IMR-90 (cell line): ENCODE results near the gene SDK1. TPM values are rescaled to one million over a fixed set of nuclear protein-coding genes. Genes with fewer than 3 reads are reported as not detected.

Experiments used
- ATAC-seq: fragments of 200-7000 bp; cut with Tn5 transposase; 2 replicates; pipeline ENCODE4 v1.9.1; 2020; ENCODE audit warnings: low read depth, mild to moderate bottlenecking, moderate library complexity
- BruUV-seq: library from RNA; stranded (reverse); fragments of 400-500 nt; replicated peaks from 2 replicates; lab custom pipeline; 2021; lab: Mats Ljungman, UMichigan
- CTCF ChIA-PET: fragments of 300-600 bp; formaldehyde crosslinking; extraction: SDS; loops from one replicate; lab custom pipeline; 2021; ENCODE audit warnings: antibody characterized with exemption; lab: Yijun Ruan, JAX
- POLR2A ChIA-PET: fragments of 300-600 bp; sonication (Branson Sonifier 250); formaldehyde crosslinking; loops from one replicate; lab custom pipeline; 2022; ENCODE audit warnings: antibody characterized with exemption; ENCODE audit not compliant: unreplicated experiment; lab: Charles Lee
- DNase-seq: peaks from one replicate; pipeline ENCODE4 v3.0.0; 2013
- H2AFZ ChIP-seq: replicated peaks from 2 replicates; pipeline ENCODE3; 2013; ENCODE audit warnings: low read length, mild to moderate bottlenecking; ENCODE audit not compliant: poor library complexity
- H2AK5ac ChIP-seq: 2 replicates; pipeline ENCODE4 v1.6.1; 2013; ENCODE audit warnings: low read depth, low read length, inconsistent platforms
- H2AK9ac ChIP-seq: replicated peaks from 2 replicates; pipeline ENCODE3; 2013; ENCODE audit warnings: mild to moderate bottlenecking, low read depth, low read length, moderate library complexity; ENCODE audit not compliant: poor library complexity
- H2BK120ac ChIP-seq: 2 replicates; pipeline ENCODE4 v1.6.1; 2013; ENCODE audit warnings: low read depth, low read length, inconsistent platforms
- H2BK15ac ChIP-seq: 3 replicates; pipeline ENCODE4 v1.6.1; 2013; ENCODE audit warnings: low read depth, low read length, inconsistent platforms
- H2BK20ac ChIP-seq: 2 replicates; pipeline ENCODE4 v1.6.1; 2013; ENCODE audit warnings: low read depth, mild to moderate bottlenecking, inconsistent platforms, low read length, moderate library complexity
- H2BK5ac ChIP-seq: 2 replicates; pipeline ENCODE4 v1.6.1; 2013; ENCODE audit warnings: mild to moderate bottlenecking, low read depth, low read length, inconsistent platforms; ENCODE audit not compliant: poor library complexity, severe bottlenecking
- H3K14ac ChIP-seq: replicated peaks from 2 replicates; pipeline ENCODE4 v1.6.1; 2013; ENCODE audit warnings: low read depth, low read length, inconsistent platforms
- H3K18ac ChIP-seq: 2 replicates; pipeline ENCODE4 v1.6.1; 2013; ENCODE audit warnings: low read depth, low read length, control low read depth
- H3K23ac ChIP-seq: 2 replicates; pipeline ENCODE4 v1.6.1; 2013; ENCODE audit warnings: low read depth, low read length, inconsistent platforms
- H3K27ac ChIP-seq: 2 replicates; pipeline ENCODE4 v1.5.1; 2013; ENCODE audit warnings: mild to moderate bottlenecking, control low read depth, low read length; ENCODE audit not compliant: insufficient read depth
- H3K27me3 ChIP-seq: 2 replicates; pipeline ENCODE4 v1.6.1; 2013; ENCODE audit warnings: low read length; ENCODE audit not compliant: control insufficient read depth, insufficient read depth
- H3K36me3 ChIP-seq: 2 replicates; pipeline ENCODE4 v1.6.1; 2013; ENCODE audit warnings: low read length, mixed read lengths; ENCODE audit not compliant: control insufficient read depth, insufficient read depth
- H3K4ac ChIP-seq: 2 replicates; pipeline ENCODE4 v1.6.1; 2013; ENCODE audit warnings: low read depth, low read length, inconsistent platforms
- H3K4me1 ChIP-seq: 2 replicates; pipeline ENCODE4 v1.6.1; 2013; ENCODE audit warnings: low read length, mixed read lengths; ENCODE audit not compliant: control insufficient read depth, insufficient read depth
- H3K4me2 ChIP-seq: 2 replicates; pipeline ENCODE4 v1.6.1; 2013; ENCODE audit warnings: low read depth, mild to moderate bottlenecking, control low read depth, low read length, moderate library complexity
- H3K4me3 ChIP-seq: 2 replicates; pipeline ENCODE4 v1.5.1; 2013; ENCODE audit warnings: low read depth, mild to moderate bottlenecking, control low read depth, low read length, moderate library complexity; ENCODE audit not compliant: insufficient read depth
- H3K56ac ChIP-seq: 2 replicates; pipeline ENCODE4 v1.6.1; 2013; ENCODE audit warnings: low read length, inconsistent platforms; ENCODE audit not compliant: insufficient read depth; ENCODE audit errors: extremely low read depth
- H3K79me1 ChIP-seq, 2 experiments: 2 replicates each; pipeline ENCODE4 v1.6.1; 2013; ENCODE audit warnings: low read length in 2 of 2, inconsistent platforms in 1 of 2, low read depth in 1 of 2
- H3K9ac ChIP-seq: 2 replicates; pipeline ENCODE4 v1.6.1; 2013; ENCODE audit warnings: low read depth, low read length, control low read depth
- H3K9me1 ChIP-seq: 2 replicates; pipeline ENCODE4 v1.6.1; 2013; ENCODE audit warnings: low read length, inconsistent platforms; ENCODE audit not compliant: insufficient read depth
- H3K9me3 ChIP-seq: 2 replicates; pipeline ENCODE4 v1.6.1; 2013; ENCODE audit warnings: low read length; ENCODE audit not compliant: control insufficient read depth, insufficient read depth
- H4K20me1 ChIP-seq: 2 replicates; pipeline ENCODE4 v1.6.1; 2013; ENCODE audit warnings: low read length, inconsistent platforms; ENCODE audit not compliant: insufficient read depth
- H4K5ac ChIP-seq: 2 replicates; pipeline ENCODE4 v1.6.1; 2013; ENCODE audit warnings: mild to moderate bottlenecking, low read depth, low read length, control low read depth
- H4K8ac ChIP-seq, 2 experiments: 2 replicates each; pipeline ENCODE4 v1.6.1; 2013; ENCODE audit warnings: low read depth in 2 of 2, low read length in 2 of 2, control low read depth in 1 of 2, inconsistent platforms in 1 of 2
- H4K91ac ChIP-seq: 2 replicates; pipeline ENCODE4 v1.6.1; 2013; ENCODE audit warnings: low read depth, low read length, inconsistent platforms; ENCODE audit not compliant: insufficient read depth
- CEBPB ChIP-seq: IDR thresholded peaks from 2 replicates; pipeline ENCODE4 v1.6.1; 2012; ENCODE audit warnings: low read depth, low read length, improper control_type of control experiment
- ELK1 ChIP-seq: fragments of 150-350 bp; IDR thresholded peaks from 2 replicates; pipeline ENCODE4 v1.6.1; 2016; ENCODE audit warnings: low read depth, mild to moderate bottlenecking, low read length, moderate library complexity, borderline replicate concordance
- MAFK ChIP-seq: IDR thresholded peaks from 2 replicates; pipeline ENCODE4 v1.6.1; 2012; ENCODE audit warnings: low read depth, low read length, improper control_type of control experiment
- MAZ ChIP-seq: IDR thresholded peaks from 2 replicates; pipeline ENCODE4 v1.6.1; 2012; ENCODE audit warnings: low read depth, mild to moderate bottlenecking, low read length, improper control_type of control experiment, moderate library complexity, borderline replicate concordance
- NFE2L2 ChIP-seq: fragments of 150-350 bp; IDR thresholded peaks from 2 replicates; pipeline ENCODE4 v1.6.1; 2016; ENCODE audit warnings: low read depth, mild to moderate bottlenecking, low read length
- POLR2A ChIP-seq: IDR thresholded peaks from 2 replicates; pipeline ENCODE4 v1.6.1; 2012; ENCODE audit warnings: mild to moderate bottlenecking, low read depth, low read length
- RCOR1 ChIP-seq: IDR thresholded peaks from 2 replicates; pipeline ENCODE4 v1.6.1; 2012; ENCODE audit warnings: mild to moderate bottlenecking, low read length, improper control_type of control experiment; ENCODE audit not compliant: insufficient replicate concordance
- WGBS, 2 experiments: methylation state at CpG; one replicate each; pipeline versions ENCODE4 v1.1.5 to v1.1.7; 2013; ENCODE audit warnings: missing lambda C conversion rate in 2 of 2; ENCODE audit not compliant: insufficient read length in 1 of 2; ENCODE audit errors: extremely low coverage in 2 of 2; 5-methylcytosine and 5-hydroxymethylcytosine counted together
- dilution Hi-C: fragments of 300-500 bp; cut with HindIII; formaldehyde crosslinking; loops from one replicate; pipeline ENCODE4 v1.14.3; 2018; ENCODE audit warnings: low sequenced_read_pairs; ENCODE audit not compliant: unreplicated experiment
- in situ Hi-C: fragments of 300-500 bp; cut with MboI; formaldehyde crosslinking; loops from 3 replicates; pipeline ENCODE4 v1.14.3; 2019; ENCODE audit warnings: low sequenced_read_pairs, inconsistent platforms, mixed read lengths
- intact Hi-C: fragments of 100-400 bp; cut with micrococcal nuclease; formaldehyde crosslinking; loops from 2 replicates; pipeline ENCODE4 v1.10.0; 2022
- polyA plus RNA-seq, 3 experiments: library from polyadenylated mRNA; depleted of rRNA; stranded (reverse); fragments of >200 nt; gene quantifications; 2 replicates each; pipeline ENCODE4 v1.2.3, GENCODE V29; 2012; ENCODE audit warnings: low replicate concordance in 1 of 3
- total RNA-seq: library from RNA; depleted of rRNA; stranded (reverse); fragments of >200 nt; gene quantifications from 2 replicates; pipeline ENCODE4 v1.2.3, GENCODE V29; 2012

The SDK1 gene
- total and polyA plus RNA-seq, 2 of the 4 experiments (the other 2 are of a cell fraction): 1.5 to 1.6 TPM

DNA sequence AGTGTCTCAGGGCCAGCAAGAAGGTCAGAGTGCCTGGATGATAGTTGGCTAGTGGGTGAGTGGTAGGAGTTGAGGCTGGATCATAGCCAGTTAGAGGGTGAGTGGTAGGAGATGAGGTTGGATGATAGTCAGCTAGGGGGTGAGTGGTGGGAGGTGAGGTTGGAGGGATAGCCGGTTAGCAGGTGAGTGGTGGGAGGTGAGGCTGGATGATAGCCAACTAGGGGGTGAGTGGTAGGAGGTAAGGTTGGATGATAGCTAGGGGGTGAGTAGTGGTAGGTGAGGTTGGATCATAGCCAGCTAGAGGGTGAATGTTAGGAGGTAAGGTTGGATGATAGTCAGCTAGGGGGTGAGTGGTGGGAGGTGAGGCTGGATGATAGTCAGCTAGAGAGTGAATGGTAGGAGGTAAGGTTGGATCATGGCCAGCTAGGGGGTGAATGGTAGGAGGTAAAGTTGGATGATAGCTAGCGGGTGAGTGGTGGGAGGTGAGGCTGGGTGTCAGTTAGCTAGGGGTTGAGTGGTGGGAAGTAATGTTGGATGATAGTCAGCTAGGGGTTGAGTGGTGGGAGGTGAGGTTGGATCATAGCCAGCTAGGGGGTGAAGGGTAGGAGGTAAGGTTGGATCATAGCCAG lies 226.6 kb downstream of the SDK1 start:
- H4K20me1 ChIP-seq: no peaks in the 10 kb centered on the region
- WGBS, 2 experiments: 100% methylated on average over 1 of the region's 2 CpGs; no CpG with 5 or more reads in 1 of the 2 experiments
- ChIA-PET POLR2A (no interaction called here), CTCF (no interaction called here)
- H2AK9ac ChIP-seq: peak overlapping the region; percentile 30
- H4K8ac ChIP-seq: no peak overlapping the region
- intact Hi-C loops (no loop called here), dilution Hi-C loops (no loop called here), in situ Hi-C loops (no loop called here)
- no peak overlapping the region for H2BK5ac ChIP-seq
- no peak overlapping the region for H2AFZ ChIP-seq
- DNase-seq: no peak
- H3K4ac ChIP-seq: no peak overlapping the region
- BruUV-seq: no TSS peak
- no peak overlapping the region for H3K14ac ChIP-seq
- no peak overlapping the region for H3K4me3 ChIP-seq
- H4K5ac ChIP-seq: no peak overlapping the region
- no peak overlapping the region for H3K9ac ChIP-seq
- H3K23ac ChIP-seq: no peak overlapping the region
- TF ChIP-seq POLR2A (no peak), MAFK (no peak), ELK1 (no peak), NFE2L2 (no peak), RCOR1 (no peak), CEBPB (no peak), MAZ (no peak)
- H3K9me1 ChIP-seq: no peaks in the 10 kb centered on the region
- no peaks in the 10 kb centered on the region for H3K27me3 ChIP-seq
- H3K79me1 ChIP-seq: no peaks in the 10 kb centered on the region
- H2AK5ac ChIP-seq: no peak overlapping the region
- H4K91ac ChIP-seq: no peak overlapping the region
- H2BK15ac ChIP-seq: no peak overlapping the region
- no peak for ATAC-seq
- H3K36me3 ChIP-seq: no peaks in the 10 kb centered on the region
- no peak overlapping the region for H3K27ac ChIP-seq
- H3K9me3 ChIP-seq: no peaks in the 10 kb centered on the region
- H2BK20ac ChIP-seq: no peak overlapping the region
- no peak overlapping the region for H3K56ac ChIP-seq
- H3K18ac ChIP-seq: no peak overlapping the region
- no peaks in the 10 kb centered on the region for H3K4me1 ChIP-seq
- H2BK120ac ChIP-seq: no peak overlapping the region
- H3K4me2 ChIP-seq: no peak overlapping the region
